GM19240 (cell line): ENCODE measurements around the gene SAP30L.

ENCODE experiments used
- DNase-seq: peaks from one replicate; pipeline ENCODE4 v3.0.0; 2011; ENCODE audit warnings: low spot score; ENCODE audit not compliant: insufficient read length

The SAP30L gene

GRCh38 chr5:154464438-154464837 is 18.6 kb downstream of the SAP30L start:
- no peak for DNase-seq

DNA sequence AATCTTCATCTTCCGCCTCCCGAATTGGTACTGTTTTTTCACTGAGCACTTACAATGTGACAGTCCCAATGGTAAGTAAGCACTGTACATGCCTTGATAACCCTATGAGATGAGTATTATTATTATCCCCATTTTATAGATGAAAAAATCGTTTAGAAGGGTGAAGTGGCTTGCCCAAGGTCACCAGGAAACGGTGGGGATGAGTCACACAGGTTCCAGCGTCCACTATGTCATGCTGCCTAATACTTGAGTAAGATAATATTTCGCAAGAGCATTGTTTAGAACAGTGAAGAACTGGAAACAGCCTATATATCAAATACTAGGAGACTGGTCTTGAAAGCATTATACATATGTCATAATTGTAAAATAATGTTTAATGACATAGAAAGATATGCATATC is 19.4 kb downstream of the SAP30L start:
- DNase-seq: no peak

DNA sequence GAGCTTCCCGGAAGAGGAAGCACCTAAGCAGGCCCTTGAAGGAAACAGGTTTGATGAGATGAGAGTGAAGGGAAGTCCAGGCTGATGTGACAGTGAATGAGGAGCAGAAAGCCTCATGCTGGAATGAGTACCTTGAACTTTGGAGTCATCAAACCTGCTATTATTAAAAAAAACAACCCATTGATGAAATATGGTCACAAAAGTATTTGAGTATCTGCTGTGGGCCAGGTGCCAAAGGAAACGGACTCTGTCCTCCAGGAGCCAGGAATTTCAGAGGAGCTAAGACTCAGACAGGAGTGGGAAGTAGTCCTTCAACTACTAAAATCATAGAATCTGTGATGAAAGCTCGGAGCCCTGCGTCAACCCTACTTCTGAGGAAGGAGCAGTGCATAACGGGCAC is 20.4 kb downstream of the SAP30L start:
- no peak for DNase-seq

GRCh38 chr5:154466671-154467070 is 20.9 kb downstream of the SAP30L start:
- DNase-seq: no peak

DNA sequence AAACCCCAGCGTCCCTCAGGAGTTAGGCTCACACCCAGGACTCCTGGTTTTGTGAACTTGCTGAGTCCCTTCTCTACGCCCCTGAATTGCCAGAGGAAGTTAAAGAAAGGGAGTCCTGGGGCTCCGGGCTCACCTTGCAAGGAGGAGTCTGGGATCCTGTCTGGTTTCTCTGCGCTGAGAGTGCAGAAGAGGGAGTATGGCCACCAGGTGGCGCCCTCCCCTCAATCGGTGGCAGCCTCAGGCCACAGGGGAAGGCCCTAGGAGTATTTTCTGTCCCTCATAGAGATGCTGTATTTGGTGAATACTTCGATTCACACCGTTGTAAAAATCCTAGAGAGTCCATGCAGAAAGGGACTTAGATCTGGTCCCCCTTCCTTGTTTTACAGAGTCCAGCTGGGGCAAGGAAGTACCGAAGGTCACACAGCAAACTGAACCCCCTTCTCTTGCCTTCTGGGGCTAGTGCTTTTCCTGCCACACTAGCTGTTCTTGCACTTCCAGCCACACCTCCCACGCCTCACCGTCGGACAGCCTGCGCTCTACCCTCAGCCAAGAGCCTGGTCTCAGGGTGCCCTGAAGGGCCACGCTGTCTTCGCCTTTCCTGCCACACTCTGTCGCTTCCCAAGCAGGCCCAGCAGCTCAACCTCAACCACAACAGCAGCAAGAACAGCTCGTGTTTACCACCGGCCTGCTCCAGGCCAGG is 22.0 kb downstream of the SAP30L start:
- DNase-seq: peak; percentile 91

DNA sequence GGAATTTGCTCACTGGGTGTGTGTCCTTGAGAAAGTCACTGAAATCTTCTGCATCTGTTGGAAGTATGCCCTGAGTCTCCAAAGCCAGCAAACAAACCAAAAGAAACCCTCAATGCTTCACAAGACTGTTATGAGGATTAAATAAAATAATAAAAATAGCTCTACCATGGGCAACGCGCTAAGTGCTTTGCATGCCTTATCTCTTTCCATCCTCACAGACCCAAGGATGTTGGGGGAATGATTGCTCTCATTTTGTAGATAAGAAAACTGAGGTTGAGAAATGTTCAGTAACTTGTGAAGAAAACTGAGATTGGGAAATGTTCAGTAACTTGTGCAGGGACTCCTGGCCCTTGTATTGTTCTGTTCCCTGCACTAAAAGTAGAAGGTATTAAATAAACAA is 24.3 kb downstream of the SAP30L start:
- DNase-seq: no peak

- DNase-seq: no peak
Observed at GRCh38 chr5:154470947-154471870, 25.4 kb downstream of the SAP30L start.

DNA sequence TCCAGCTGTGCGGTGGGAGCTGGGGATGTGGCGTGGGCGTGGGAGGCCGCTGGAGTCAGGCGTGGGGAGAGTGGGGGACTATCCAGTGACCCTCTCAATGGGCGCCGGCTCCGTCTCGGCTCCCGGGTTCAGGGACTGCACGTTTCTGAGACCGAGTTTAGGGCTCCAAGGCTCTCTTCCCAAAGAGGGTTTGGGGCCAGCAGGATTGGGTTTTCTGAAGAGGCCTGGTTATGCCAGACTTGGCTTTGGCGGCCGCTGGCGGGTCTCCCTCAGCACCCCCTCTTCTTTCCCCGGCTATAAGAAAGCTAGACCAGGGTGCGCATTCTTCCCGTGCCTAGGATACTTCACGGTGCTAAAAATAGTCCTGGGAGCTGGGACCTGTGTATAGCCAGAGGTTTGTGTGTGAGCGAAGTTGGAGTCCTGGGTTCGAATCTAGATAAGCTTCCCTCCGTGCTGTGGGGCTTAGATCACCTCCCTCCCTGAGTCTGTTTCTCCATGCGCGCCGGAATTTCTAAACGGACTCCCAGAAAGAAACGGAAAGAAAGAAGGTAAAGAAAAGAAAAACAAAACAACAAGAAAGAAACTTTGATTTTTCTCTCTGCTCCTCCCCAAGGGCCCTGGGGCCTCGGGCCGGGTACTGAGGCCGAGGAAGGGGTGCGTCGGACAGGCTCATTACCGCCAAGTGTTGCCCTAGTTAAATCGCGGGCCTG is 27.2 kb downstream of the SAP30L start:
- DNase-seq: no peak

GRCh38 chr5:154473581-154474283 is 27.9 kb downstream of the SAP30L start:
- DNase-seq: no peak

DNA sequence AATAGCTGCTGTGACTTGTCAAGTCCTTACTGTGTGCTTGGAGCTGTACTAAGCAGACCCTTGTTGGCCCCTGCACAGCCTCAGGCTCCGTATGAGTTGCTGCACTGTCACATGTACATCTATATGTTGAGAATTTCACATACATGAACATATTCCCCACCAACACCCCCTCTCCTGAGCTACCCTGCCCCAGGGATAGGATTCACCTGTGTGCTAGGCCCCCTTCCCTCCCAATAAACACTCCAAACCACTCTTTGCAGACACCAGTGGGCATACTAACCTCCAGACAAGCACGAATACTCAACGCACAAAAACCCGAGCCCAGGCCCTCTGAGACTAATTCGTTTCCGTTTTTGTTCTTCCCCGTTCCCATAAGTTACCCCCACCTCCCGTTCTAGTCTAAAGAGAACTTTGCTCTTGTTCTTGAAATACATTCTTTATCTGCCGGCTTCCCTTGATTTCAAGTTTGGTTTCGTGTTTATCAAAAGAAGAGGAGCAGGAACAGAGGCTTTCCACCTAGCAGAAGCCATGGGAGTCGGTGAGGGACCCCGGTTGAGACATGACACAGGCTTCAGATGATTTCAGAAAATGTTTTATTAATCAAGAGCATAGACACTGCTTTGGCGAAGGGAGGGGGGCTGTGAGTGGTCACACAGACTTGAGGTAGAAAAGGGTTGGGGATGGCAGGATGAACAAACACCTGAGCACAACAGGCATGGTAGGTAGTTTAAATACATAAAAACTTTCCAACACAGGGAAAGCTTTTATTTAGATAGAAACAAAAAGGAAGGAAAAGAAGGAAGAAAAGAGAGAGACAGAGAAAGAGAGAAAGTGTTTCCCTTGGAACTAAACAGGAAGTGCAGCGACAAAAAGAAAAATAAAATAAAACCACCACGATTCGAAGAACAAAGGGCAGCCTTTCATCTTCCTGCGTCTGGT is 28.9 kb downstream of the SAP30L start:
- DNase-seq: no peak

DNA sequence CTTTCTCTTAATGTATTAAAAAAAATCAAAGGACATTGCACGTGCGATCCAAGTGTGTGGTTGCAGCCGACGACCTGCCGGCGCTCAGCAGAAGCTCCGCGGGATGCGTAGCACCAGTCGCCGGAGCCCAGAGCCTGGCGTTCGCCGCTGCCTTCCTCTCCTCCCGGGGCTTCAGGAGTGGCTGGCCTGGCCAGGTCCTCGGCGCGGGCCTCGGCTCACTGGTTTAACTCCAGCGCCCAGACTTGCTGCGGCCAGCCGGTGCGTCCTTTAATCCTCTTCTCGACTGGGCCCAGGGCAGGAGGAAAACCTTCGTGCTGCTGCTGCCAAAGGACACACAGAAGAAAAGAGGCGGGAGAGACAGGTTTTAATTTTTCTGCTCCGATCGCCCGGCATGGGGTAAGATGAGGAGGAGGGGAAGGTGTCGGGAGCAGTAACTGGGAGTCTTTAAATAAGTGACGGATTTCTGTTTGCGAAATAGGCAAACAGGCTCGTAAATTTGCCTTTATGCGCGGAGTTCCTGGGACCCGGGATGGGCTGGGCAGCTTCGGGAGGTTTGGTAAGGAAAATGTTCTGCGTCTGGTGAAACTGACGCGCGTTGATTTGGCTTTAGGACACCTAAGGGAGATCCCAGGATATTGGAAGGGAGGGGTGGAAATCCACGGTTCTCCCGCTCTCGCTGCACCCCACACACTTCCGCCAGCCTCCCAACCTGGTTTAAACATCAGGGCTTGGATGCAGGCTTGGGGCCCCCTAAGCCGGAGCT is 30.0 kb downstream of the SAP30L start:
- DNase-seq: no peak

DNA sequence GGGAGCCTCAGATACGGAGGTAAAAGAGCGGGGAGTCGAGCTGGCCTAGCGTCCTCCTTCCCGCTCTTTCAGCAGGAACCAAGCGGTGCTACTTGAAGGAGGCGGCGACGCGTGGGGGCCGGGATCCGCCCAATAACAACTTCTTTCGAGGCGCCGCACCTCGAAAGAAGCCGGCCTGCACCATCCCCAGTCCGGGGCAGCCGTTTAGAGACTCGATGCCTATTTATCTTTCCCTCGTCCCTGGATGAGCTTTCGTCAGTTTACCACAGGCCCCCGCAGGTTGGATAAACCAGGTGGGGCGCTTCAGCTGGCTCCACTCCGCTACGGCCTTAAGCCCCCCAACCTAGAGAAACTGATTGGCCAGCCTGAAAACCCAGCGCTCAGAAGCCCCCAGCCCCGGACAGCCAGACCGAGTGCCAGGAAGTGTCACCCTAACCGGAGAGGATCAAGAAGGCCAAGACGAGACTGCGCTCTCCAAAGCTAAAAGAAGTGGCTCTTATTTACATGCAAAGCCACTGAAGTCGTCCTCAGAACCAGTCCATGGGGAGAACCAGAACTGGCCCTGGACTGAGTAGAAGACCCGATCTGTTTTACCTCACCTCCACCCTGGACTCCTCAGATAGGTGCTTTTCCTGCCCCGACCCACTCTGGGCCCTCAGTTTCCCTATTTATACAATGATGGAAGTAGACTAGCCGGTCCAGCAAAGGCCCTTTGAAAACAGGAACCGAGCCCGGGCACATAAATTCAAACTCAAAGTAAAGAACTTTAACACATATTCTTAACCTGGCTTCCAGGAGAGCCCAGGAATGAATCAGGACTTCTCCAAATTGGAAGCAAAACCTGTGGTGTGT is 30.8 kb downstream of the SAP30L start:
- DNase-seq: no peak

- no peak for DNase-seq
Observed at GRCh38 chr5:154477382-154478223, 31.8 kb downstream of the SAP30L start.

- no peak for DNase-seq
Observed at GRCh38 chr5:154478224-154478565, 32.4 kb downstream of the SAP30L start, which contains the start of gene HAND1. TSS of gene HAND1 (minus strand) at chr5:154478227. CDS start at chr5:154478008, 219 bp downstream.

DNA sequence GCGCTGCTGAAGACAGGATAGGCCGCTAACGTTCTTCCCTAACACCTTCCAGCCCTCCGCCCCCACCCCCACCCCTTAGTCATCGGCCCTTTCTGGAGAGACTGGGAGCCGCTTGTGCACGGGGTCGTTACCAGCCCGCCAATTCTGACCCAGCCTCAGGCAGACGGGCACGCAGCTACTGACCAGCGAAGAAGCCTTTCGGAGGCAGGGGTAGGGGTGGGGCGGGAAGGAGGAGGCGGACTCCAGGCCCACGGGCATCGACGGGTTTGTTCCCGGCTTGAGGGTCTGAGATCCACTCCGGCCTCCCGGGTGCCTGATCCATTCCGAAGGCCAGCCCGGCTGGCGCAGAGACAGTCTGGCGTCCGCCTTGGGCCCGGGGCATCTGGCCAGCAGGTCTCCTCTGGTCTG is 33.0 kb downstream of the SAP30L start:
- no peak for DNase-seq

DNA sequence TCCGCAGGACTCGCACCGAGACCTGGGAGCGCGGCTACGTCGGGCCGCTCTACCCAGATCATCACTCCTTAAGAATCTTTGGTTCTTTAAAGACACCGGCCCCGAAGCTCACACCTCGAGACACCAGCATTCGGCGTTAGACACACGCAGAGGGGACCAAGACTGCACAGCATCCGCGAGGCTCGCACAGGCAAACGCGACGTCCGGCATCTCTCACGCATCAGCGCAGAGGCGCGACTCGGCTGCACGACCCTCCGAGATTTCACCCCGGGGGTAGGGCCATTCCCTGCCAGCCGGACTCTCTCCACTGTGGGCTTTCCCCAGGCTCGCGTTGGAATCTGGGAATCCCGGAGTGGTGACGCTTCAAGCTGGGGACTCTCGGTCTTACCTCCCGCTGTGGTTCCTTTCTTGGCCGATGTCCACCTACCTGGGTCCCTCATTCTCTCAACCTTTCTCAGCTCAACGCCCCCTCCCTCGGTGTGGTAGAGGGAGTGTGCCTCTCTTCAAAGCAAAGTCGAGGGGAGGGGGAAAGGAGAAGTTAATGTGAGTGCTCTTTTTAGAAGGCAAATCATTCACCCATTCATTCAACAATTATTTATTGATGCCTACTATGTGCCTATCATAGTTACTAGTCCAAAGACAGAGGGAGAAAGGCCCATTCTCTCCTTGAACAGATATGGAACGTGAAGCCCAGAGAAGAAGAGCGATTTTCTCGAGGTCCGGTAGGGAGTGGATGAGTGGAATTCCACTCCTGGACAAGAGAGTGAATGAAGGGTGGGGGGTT is 33.6 kb downstream of the SAP30L start:
- no peak for DNase-seq
